Heart left ventricle (tissue), 13 donors: Measurements from ENCODE around the gene CSTF1.

Source experiments
- POLR2A ChIP-seq, 2 donors: fragments of 450-650 bp; IDR thresholded peaks; one replicate each; pipeline ENCODE4 v1.6.1; 2017; ENCODE audit warnings: antibody characterized with exemption in 2 of 2, mild to moderate bottlenecking in 2 of 2, moderate library complexity in 2 of 2
- TF ChIP-seq, protein P1 (sequence below), 12 donors: fragments of 200-600 bp; sonication (generic) in 4 of 12; IDR thresholded peaks; one replicate each; pipeline versions ENCODE4 v1.5.0 to v1.8.0; 2018 to 2022; ENCODE audit warnings: antibody characterized with exemption in 12 of 12, mild to moderate bottlenecking in 5 of 12
- donor health status: ischemic (EF 13 %, LVEDD 7.1; RV severe dilation, severe dysfunction).
- donor health status: DM: no; HTN: yes; CAD: no.
- donor health status: DM: no; HTN: no; CAD: no.
- donor health status: ischemic (EF 25% LVEDD 6.9; RV normal size, moderate dysfunction).
- donor health status: ischemic (EF 25% LVEDD 5.7; RV mildly dilated, moderate dysfunction).
- donor health status: ischemic (EF 35%, LVEDD 5.7; RV mildly dilated, moderate dysfunction).
- donor health status: nonischemic (EF 11% LVEDD 7.7; RV severe dilation, severe dysfunction).
- donor health status: DM: yes; HTN: yes; CAD: no.
- donor health status: PGD.
- donor health status: ischemic (EF 29% LVEDD 5.4; RV normal size, mild dysfunction).
- donor health status: nonischemic (EF 23%, LVEDD 6.1; RV moderate dilation, normal function).

DNA sequence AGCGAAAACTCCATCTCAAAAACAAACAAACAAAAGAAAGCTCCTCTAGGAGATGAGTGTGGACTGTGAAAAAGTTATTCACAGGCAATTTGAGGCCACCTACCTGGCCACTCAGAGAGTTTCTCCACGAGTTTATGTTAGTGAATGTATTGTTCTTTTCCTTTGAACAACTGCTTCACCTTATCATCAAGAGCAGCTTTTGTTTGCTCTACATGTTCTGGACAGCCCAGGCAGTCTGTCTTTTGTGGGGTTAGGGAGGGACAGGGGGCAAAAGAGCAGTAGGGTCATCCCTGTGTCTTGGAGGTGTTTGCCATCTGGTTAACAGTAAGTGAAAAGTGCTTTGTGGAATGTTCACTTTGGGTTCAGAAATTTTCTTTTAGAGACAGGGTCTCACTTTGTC is 27.6 kb downstream of the CSTF1 start:
- TF ChIP-seq POLR2A (IDR thresholded peaks at IDR 0.05) = no peak
- TF ChIP-seq, protein P1, sequence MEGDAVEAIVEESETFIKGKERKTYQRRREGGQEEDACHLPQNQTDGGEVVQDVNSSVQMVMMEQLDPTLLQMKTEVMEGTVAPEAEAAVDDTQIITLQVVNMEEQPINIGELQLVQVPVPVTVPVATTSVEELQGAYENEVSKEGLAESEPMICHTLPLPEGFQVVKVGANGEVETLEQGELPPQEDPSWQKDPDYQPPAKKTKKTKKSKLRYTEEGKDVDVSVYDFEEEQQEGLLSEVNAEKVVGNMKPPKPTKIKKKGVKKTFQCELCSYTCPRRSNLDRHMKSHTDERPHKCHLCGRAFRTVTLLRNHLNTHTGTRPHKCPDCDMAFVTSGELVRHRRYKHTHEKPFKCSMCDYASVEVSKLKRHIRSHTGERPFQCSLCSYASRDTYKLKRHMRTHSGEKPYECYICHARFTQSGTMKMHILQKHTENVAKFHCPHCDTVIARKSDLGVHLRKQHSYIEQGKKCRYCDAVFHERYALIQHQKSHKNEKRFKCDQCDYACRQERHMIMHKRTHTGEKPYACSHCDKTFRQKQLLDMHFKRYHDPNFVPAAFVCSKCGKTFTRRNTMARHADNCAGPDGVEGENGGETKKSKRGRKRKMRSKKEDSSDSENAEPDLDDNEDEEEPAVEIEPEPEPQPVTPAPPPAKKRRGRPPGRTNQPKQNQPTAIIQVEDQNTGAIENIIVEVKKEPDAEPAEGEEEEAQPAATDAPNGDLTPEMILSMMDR (IDR thresholded peaks at IDR 0.05) = no peak
